Measurements from ENCODE around the gene PDSS2.
"Not testable (repeated sequence)": the region's sequence is repeated elsewhere in the genome, so short reads cannot be mapped to it uniquely, and the experiment has no call there.

PDSS2 gene, protein sequence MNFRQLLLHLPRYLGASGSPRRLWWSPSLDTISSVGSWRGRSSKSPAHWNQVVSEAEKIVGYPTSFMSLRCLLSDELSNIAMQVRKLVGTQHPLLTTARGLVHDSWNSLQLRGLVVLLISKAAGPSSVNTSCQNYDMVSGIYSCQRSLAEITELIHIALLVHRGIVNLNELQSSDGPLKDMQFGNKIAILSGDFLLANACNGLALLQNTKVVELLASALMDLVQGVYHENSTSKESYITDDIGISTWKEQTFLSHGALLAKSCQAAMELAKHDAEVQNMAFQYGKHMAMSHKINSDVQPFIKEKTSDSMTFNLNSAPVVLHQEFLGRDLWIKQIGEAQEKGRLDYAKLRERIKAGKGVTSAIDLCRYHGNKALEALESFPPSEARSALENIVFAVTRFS

DNA sequence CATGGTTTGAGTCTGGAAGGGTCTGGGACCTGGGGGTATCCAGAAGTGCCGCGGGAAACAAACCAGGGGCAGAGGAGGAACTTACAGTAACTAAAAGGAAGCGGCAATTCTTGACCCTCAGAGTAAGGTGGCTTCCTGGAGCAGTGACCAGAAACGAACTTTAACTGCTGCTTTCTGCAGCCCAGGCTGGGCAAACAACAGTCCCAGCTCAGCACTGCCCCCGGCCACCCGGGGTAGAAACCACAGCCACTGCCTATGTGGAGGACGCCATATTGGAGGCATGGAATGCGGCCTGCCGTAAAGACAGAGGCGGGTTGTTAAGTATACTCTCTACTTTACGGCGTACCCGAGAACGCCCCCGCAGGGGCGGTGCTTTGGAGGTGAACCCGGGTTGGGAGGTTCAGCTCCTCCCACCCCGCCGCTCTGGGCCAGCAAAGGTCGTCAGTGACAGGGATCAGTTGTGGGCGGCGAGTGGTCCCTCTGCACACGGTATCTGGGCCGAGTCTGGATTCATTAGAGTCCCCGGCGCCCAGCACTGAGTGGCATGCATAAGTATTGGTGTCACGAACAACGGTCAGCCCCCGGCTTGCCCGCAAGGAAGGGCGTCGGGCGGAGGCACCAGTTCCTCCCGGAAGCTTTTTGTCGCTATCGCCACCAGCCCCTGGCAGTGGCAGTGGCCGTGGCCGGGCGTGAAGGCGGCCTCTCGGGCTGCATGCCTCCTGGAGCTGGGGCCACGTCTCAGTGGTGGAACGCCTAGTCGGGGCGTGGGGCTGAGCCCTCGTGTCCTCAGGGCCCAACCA is at the start of gene PDSS2:
TSS of gene PDSS2 (minus strand) at position 282 of the 800 bp plus-strand sequence. CDS start at position 3, 279 bp downstream.
- peak; percentile 98 for DNase-seq (ENCODE audit: low spot score)

DNA sequence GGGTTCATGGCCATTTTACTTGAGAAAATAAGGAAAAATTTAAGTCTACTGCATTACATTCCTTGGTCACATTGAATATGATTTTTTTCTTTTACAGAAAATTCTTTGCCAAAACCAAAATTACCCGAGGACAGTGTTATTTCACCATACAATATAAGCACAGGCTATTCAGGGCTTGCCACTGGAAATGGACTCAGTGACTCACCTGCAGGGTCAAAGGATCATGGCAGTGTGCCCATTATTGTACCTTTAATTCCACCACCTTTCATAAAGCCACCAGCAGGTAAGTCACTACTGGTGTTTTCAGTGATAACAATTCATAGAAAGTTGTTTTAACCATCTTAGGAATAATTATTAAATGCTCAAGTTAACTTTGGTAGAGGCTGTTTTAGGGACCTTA is 46.8 kb upstream of the PDSS2 start:
- no peak for DNase-seq (ENCODE audit: low spot score)

DNA sequence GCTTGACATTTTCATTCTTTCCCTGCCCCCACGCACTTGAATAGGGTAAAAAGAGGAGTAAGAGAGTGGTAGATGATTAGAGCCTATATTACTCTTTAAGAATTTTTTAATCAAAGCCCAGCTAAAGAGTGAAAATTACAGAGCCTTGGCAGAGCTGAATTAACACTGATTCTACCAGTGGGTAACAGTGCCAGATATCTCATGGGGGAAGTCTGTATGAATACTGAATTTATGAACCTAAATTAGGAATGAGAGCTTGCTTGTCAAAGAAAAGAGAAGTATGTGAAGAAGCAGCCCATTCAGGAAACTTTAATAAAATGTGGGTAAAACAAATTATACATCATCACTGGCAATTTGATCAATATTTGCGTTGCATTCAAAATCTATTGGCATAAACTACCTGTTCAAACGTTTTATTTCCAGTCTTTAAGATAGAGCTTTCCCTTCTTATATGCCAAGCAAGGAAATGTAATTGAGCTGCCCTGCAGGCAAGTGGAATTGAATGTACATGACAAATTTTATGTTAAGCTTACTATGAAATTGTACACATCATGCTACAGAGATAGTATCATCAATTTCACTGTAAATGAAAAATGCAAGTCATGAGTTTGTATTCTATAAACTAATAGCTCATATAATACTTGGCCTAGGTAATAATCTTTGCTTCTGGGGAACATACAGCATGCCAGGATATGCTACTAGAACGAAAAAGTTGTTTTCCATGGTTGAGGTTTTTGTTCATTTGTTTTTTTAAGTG is 45.1 kb upstream of the PDSS2 start:
- DNase-seq (ENCODE audit: low spot score): no peak

- DNase-seq (ENCODE audit: low spot score): no peak
Measured at GRCh38 chr6:107496892-107497684, 37.7 kb upstream of the PDSS2 start.

- no peak for DNase-seq (ENCODE audit: low spot score)
Measured at GRCh38 chr6:107495971-107496370, 36.6 kb upstream of the PDSS2 start.

- peak; percentile 48 for DNase-seq (ENCODE audit: low spot score)
Measured at GRCh38 chr6:107495196-107495643, 35.9 kb upstream of the PDSS2 start.

GRCh38 chr6:107493158-107494057 is 34.0 kb upstream of the PDSS2 start:
- DNase-seq (ENCODE audit: low spot score): peak; percentile 47

- peak; percentile 51 for DNase-seq (ENCODE audit: low spot score)
Measured at GRCh38 chr6:107491760-107492660, 32.6 kb upstream of the PDSS2 start.

GRCh38 chr6:107491138-107491609 is 31.8 kb upstream of the PDSS2 start:
- DNase-seq (ENCODE audit: low spot score): no peak

DNA sequence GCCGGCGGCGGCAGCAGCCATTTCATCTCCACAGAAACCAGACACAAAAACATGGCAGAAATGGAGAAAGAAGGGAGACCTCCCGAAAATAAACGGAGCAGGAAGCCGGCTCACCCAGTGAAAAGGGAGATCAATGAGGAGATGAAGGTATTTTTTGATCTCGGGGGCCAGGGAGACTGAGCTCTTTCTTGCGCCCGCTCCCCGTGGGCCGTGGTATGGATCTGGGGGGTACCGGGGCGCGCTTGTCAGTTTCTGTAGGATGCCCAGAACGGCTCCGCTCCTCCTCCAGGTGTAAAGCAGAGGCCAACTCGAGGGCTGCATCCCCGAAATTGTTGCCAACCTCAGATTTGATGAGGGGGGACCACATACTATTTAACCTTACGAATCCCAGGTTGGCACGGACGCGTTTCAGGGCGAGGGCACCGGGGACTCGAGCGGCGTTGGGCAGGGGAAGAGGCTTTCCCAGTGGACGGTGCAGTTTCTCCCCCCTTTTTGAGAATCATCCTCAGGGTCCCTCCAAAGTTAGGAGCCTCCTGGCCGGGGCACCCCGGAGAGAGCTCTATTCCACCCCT is 31.3 kb upstream of the PDSS2 start:
- no peak for DNase-seq (ENCODE audit: low spot score)

- DNase-seq (ENCODE audit: low spot score): peak; percentile 57
Measured at GRCh38 chr6:107489636-107490565, 30.5 kb upstream of the PDSS2 start, which contains the start of gene SOBP. SOBP (plus strand) TSS chr6:107490117; CDS start chr6:107490617, 500 bp downstream.

GRCh38 chr6:107488875-107489635 is 29.7 kb upstream of the PDSS2 start:
- DNase-seq (ENCODE audit: low spot score): peak; percentile 60

GRCh38 chr6:107488174-107488874 is 29.0 kb upstream of the PDSS2 start:
- no peak for DNase-seq (ENCODE audit: low spot score)

- no peak for DNase-seq (ENCODE audit: low spot score)
Measured at GRCh38 chr6:107485157-107485556, 25.8 kb upstream of the PDSS2 start.

DNA sequence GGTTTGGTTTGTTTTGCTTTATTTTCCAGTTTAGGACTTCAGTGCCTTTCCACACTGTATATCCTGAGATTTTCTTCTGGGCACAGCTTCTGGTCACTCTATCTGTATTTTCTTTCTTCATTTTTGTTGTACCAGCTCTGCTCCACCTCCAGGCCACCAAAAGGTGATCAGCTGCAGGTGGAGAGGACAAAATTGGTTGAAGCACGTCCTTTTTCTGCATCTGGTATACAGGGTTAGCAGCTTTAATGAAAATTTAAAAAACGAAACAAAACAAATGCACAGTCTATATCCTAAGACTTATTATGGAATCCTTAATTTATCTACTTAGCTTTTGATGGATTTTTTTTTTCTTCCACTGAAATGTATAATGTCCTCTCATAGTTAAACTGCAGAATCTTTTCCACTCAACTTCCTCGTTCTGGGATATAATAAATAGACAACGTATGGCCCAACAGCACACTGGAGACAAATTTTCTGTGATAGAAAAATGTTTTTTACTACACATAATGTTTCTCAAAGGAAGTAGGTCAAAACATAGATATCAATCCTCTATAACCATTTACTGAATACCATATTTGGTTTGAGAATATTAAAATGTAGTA is 19.8 kb upstream of the PDSS2 start:
- DNase-seq (ENCODE audit: low spot score): no peak

GRCh38 chr6:107475826-107476225 is 16.5 kb upstream of the PDSS2 start:
- not testable (repeated sequence) for DNase-seq (ENCODE audit: low spot score)

Data from cerebellar cortex (tissue), 1 donor.